ENCODE data around the gene MEG3.
"Not testable (repeated sequence)": the region's sequence is repeated elsewhere in the genome, so short reads cannot be mapped to it uniquely, and the experiment has no call there.

Gene MEG3

GRCh38 chr14:100800041-100800440, 25.9 kb upstream of the MEG3 start:
- DNase-seq (ENCODE audit: extremely low read depth, insufficient read length) = no peak
- no peaks in the 10 kb centered on the region for H3K27me3 ChIP-seq (replicated peaks; ENCODE audit: control insufficient read depth, insufficient read depth, low read length)
- H3K4me3 ChIP-seq (replicated peaks; ENCODE audit: low read depth, low read length) = no peak overlapping the region
- H3K36me3 ChIP-seq (ENCODE audit: control insufficient read depth, insufficient read depth, low read length) = no peaks in the 10 kb centered on the region
- TF ChIP-seq CTCF (IDR thresholded peaks at IDR 0.05; ENCODE audit: insufficient read depth, low read length, poor library complexity, severe bottlenecking) = no peak

DNA sequence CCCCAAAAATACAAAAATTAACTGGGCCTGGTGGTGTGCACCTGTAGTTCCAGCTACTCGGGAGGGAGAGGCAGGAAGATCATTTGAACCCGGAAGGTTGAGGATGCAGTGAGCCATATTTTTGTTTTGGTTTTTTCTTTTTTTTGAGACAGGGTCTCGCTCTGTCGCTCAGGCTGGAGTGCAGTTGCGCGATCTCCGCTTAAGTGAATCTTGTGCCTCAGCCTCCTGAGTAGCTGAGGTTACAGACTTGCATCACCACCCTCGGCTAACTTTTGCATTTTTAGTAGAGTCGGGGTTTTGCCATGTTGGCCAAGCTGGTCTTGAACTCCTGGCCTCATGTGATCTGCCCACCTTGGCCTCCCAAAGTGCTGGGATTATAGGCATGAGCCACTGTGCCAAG, 24.5 kb upstream of the MEG3 start:
- not testable (repeated sequence) for H3K4me3 ChIP-seq (replicated peaks; ENCODE audit: low read depth, low read length); H3K36me3 ChIP-seq (ENCODE audit: control insufficient read depth, insufficient read depth, low read length); DNase-seq (ENCODE audit: extremely low read depth, insufficient read length); H3K27me3 ChIP-seq (replicated peaks; ENCODE audit: control insufficient read depth, insufficient read depth, low read length)

DNA sequence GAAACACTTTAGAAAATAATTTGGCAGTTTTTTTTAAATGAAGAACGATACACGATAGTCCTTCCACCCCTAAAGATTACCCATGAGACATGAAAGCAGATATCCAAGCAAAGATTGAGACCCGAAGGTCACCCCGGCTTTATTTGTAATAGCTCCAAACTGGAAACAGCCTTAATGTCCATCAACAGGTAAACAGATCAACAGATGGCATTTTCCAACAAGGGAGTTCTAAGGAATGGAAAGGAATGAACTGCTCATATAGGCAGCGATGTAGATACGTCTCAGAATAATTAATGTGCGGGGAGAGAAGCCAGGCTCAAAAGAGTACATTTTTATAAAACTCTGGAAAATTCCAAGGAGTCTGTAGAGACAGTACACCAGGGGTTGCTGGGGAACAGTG, 23.7 kb upstream of the MEG3 start:
- H3K27me3 ChIP-seq (replicated peaks; ENCODE audit: control insufficient read depth, insufficient read depth, low read length) = no peaks in the 10 kb centered on the region
- TF ChIP-seq CTCF (IDR thresholded peaks at IDR 0.05; ENCODE audit: insufficient read depth, low read length, poor library complexity, severe bottlenecking) = no peak
- H3K36me3 ChIP-seq (ENCODE audit: control insufficient read depth, insufficient read depth, low read length) = no peaks in the 10 kb centered on the region
- H3K4me3 ChIP-seq (replicated peaks; ENCODE audit: low read depth, low read length) = no peak overlapping the region
- no peak for DNase-seq (ENCODE audit: extremely low read depth, insufficient read length)

DNA sequence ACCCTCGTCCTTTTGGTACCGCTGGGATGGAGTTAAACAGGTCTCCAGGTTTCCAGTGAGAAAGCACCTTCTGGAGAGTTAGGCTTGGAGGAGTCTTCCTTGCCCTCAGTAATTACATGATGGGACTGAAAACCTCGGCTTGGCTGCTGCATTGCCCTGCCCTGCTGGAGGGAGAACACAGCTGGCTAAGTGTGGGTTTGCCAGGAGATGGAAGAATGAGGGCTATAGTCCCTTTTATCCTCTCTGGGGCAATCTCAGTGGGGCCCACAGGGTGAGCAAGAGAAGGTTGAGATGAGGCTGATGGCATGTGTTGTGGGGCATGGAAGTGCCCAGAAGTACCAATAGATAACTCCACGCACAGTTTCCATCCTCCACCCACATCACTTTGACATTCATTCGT, 23.2 kb upstream of the MEG3 start:
- no peak for DNase-seq (ENCODE audit: extremely low read depth, insufficient read length)
- H3K27me3 ChIP-seq (replicated peaks; ENCODE audit: control insufficient read depth, insufficient read depth, low read length) = no peaks in the 10 kb centered on the region
- TF ChIP-seq CTCF (IDR thresholded peaks at IDR 0.05; ENCODE audit: insufficient read depth, low read length, poor library complexity, severe bottlenecking) = no peak

DNA sequence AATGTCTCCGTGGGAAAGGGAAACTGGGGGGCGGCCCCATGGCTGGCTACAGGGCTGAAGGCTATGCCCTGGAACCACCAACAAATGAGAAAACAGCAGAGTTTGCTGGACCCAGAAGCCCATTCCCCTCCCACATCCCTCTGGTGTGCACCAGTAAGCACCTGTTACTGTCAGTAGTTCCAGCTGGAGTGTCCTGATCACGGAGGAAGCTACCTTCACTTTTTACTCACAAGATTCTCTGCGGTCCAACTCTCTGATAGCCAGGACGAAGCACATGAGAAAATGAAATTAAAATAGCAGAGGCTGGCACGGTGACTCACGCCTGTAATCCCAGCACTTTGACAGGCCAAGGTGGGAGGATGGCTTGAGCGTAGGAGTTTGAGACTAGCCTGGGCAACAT, 22.7 kb upstream of the MEG3 start:
- no peak for TF ChIP-seq CTCF (IDR thresholded peaks at IDR 0.05; ENCODE audit: insufficient read depth, low read length, poor library complexity, severe bottlenecking)
- no peaks in the 10 kb centered on the region for H3K27me3 ChIP-seq (replicated peaks; ENCODE audit: control insufficient read depth, insufficient read depth, low read length)
- H3K4me3 ChIP-seq (replicated peaks; ENCODE audit: low read depth, low read length) = no peak overlapping the region

More for the DNA sequence above, 23.2 kb upstream of the MEG3 start:
- H3K4me3 ChIP-seq (replicated peaks; ENCODE audit: low read depth, low read length) = no peak overlapping the region
- no peaks in the 10 kb centered on the region for H3K36me3 ChIP-seq (ENCODE audit: control insufficient read depth, insufficient read depth, low read length)

GRCh38 chr14:100803676-100804075, 22.2 kb upstream of the MEG3 start:
- TF ChIP-seq CTCF (IDR thresholded peaks at IDR 0.05; ENCODE audit: insufficient read depth, low read length, poor library complexity, severe bottlenecking) = no peak
- H3K4me3 ChIP-seq (replicated peaks; ENCODE audit: low read depth, low read length) = no peak overlapping the region
- no peak for DNase-seq (ENCODE audit: extremely low read depth, insufficient read length)
- no peaks in the 10 kb centered on the region for H3K27me3 ChIP-seq (replicated peaks; ENCODE audit: control insufficient read depth, insufficient read depth, low read length)
- H3K36me3 ChIP-seq (ENCODE audit: control insufficient read depth, insufficient read depth, low read length) = no peaks in the 10 kb centered on the region

More for the DNA sequence above, 22.7 kb upstream of the MEG3 start:
- DNase-seq (ENCODE audit: extremely low read depth, insufficient read length) = no peak
- H3K36me3 ChIP-seq (ENCODE audit: control insufficient read depth, insufficient read depth, low read length) = no peaks in the 10 kb centered on the region

All from GM06990 (cell line).